ENCODE data around the gene ACBD6.

DNA sequence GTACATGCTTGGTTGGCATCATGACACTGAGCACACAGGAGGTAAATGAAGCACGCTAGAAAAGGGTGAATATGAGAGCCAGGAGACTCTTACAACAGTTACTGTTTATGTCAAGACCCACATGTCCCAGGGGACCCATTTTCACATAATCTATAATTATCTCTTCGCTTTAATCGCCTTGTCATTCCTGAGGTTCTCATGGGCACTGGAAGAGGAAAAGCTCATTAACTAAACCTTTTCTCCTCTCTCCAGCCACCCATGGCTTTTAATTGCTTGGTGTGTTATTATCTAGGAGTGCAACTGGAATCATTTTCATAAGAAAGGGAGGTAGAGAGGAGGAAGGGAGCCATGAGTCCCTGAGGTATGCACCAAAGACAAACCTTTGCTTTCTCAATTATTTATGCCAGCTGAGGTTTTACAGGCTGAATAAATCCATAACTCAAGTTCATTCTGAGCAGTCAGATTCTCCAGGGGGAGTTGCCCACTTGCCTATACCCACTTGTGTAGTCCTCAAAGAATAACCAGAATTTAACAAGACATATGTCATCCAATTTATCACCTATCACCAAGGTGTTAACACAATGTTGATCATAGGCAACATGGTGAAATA lies 77.4 kb downstream of the ACBD6 start:
- TF ChIP-seq CTCF (IDR thresholded peaks at IDR 0.05), result no peak
- TF ChIP-seq POLR2A (IDR thresholded peaks at IDR 0.05), result no peak
- no peak for TF ChIP-seq POLR2AphosphoS5 (IDR thresholded peaks at IDR 0.05)

All from breast epithelium (tissue), 3 donors.